Measurements from ENCODE around the gene FANCC.

DNA sequence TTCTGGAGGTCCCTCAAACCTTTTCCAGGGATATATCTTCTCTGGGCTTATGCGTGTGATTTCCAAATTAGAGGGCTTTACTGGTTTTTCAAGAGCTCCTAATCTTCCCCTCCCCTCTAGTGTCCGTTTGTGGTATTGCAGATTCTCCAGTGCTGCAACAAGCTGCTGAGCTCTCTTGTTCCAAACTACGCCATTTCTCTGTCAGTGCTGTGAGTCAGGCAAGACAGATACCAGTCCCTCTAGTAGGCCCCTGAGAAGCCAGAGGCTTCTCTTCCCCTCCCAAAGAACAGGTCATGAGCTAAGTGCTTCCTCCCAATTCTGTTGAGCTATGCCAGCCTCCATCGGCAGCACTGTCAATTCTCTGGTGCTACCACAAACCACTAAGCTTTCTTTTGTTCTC, 149.5 kb downstream of the FANCC start:
- TF ChIP-seq, protein P1, sequence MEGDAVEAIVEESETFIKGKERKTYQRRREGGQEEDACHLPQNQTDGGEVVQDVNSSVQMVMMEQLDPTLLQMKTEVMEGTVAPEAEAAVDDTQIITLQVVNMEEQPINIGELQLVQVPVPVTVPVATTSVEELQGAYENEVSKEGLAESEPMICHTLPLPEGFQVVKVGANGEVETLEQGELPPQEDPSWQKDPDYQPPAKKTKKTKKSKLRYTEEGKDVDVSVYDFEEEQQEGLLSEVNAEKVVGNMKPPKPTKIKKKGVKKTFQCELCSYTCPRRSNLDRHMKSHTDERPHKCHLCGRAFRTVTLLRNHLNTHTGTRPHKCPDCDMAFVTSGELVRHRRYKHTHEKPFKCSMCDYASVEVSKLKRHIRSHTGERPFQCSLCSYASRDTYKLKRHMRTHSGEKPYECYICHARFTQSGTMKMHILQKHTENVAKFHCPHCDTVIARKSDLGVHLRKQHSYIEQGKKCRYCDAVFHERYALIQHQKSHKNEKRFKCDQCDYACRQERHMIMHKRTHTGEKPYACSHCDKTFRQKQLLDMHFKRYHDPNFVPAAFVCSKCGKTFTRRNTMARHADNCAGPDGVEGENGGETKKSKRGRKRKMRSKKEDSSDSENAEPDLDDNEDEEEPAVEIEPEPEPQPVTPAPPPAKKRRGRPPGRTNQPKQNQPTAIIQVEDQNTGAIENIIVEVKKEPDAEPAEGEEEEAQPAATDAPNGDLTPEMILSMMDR (conservative IDR thresholded peaks at IDR 0.05), result peak; percentile 93
- TF ChIP-seq EZH2 (IDR thresholded peaks at IDR 0.05; ENCODE audit: low read depth), result no peak
